A673 (cell line): Measurements from ENCODE around the gene LILRB1. TPM values are rescaled to one million over a fixed set of nuclear protein-coding genes. Genes with fewer than 3 reads are reported as not detected.

Experiments
- BruUV-seq: library from RNA; stranded (reverse); fragments of 400-500 nt; replicated peaks from 2 replicates; lab custom pipeline; 2021; lab: Mats Ljungman, UMichigan
- CTCF ChIA-PET: fragments of 300-600 bp; sonication (Branson Sonifier 250); formaldehyde crosslinking; loops from one replicate; lab custom pipeline; 2022; ENCODE audit warnings: antibody characterized with exemption; lab: Charles Lee
- POLR2A ChIA-PET: fragments of 300-600 bp; sonication (Branson Sonifier 250); formaldehyde crosslinking; loops from one replicate; lab custom pipeline; 2022; ENCODE audit warnings: antibody characterized with exemption; ENCODE audit not compliant: low non-redundant PET; lab: Charles Lee
- DNase-seq: peaks from one replicate; pipeline ENCODE4 v3.0.0-alpha.2; 2015; ENCODE audit warnings: low spot score
- H3K27ac ChIP-seq: fragments of 200-600 bp; sonication (generic); 2 replicates; pipeline ENCODE4 v1.5.1; 2016; ENCODE audit warnings: mixed run types, low read depth, mild to moderate bottlenecking, mixed read lengths, antibody characterized with exemption, low read length; ENCODE audit not compliant: poor library complexity, severe bottlenecking
- H3K27me3 ChIP-seq: fragments of 200-600 bp; sonication (generic); replicated peaks from 2 replicates; pipeline ENCODE4 v1.6.1; 2017; ENCODE audit warnings: mixed run types, low read depth, mild to moderate bottlenecking, mixed read lengths, antibody characterized with exemption, low read length; ENCODE audit not compliant: insufficient read depth, poor library complexity
- H3K36me3 ChIP-seq: fragments of 200-600 bp; sonication (generic); 2 replicates; pipeline ENCODE4 v1.6.1; 2016; ENCODE audit warnings: mixed run types, mild to moderate bottlenecking, mixed read lengths, antibody characterized with exemption, low read length; ENCODE audit not compliant: insufficient read depth, poor library complexity, severe bottlenecking
- H3K4me1 ChIP-seq: fragments of 200-600 bp; sonication (generic); 2 replicates; pipeline ENCODE4 v1.6.1; 2017; ENCODE audit warnings: mixed run types, mild to moderate bottlenecking, mixed read lengths, antibody characterized with exemption, low read length; ENCODE audit not compliant: insufficient read depth, poor library complexity, severe bottlenecking
- H3K4me3 ChIP-seq: fragments of 200-600 bp; sonication (generic); 2 replicates; pipeline ENCODE4 v1.5.1; 2016; ENCODE audit warnings: low read depth, mixed run types, mild to moderate bottlenecking, mixed read lengths, low read length; ENCODE audit not compliant: poor library complexity, severe bottlenecking
- H3K9me3 ChIP-seq: fragments of 200-600 bp; sonication (generic); 2 replicates; pipeline ENCODE4 v1.6.1; 2016; ENCODE audit warnings: mixed run types, low read depth, mild to moderate bottlenecking, mixed read lengths, antibody characterized with exemption, low read length; ENCODE audit not compliant: poor library complexity, severe bottlenecking
- EZH2 ChIP-seq: fragments of 200-600 bp; sonication (generic); IDR thresholded peaks from 2 replicates; pipeline ENCODE4 v1.6.1; 2017; ENCODE audit warnings: borderline replicate concordance, low read depth, mild to moderate bottlenecking, mixed read lengths, antibody characterized with exemption, low read length; ENCODE audit not compliant: poor library complexity, severe bottlenecking
- intact Hi-C: fragments of 100-400 bp; cut with micrococcal nuclease; formaldehyde crosslinking; loops from one replicate; pipeline ENCODE4 v1.10.0; 2022; ENCODE audit not compliant: unreplicated experiment
- total RNA-seq: library from RNA; stranded (reverse); gene quantifications from 2 replicates; pipeline ENCODE4 v1.2.3, GENCODE V29; 2021
- TF ChIP-seq, protein P1 (sequence below): fragments of 300-800, 200-600 bp; sonication (generic); conservative IDR thresholded peaks from 2 replicates; pipeline ENCODE4 v1.5.1; 2017; ENCODE audit warnings: low read depth, mild to moderate bottlenecking, antibody characterized with exemption, low read length, moderate library complexity, mixed read lengths

Gene LILRB1
- total RNA-seq, 1 experiment from 2014 or later: not detected

DNA sequence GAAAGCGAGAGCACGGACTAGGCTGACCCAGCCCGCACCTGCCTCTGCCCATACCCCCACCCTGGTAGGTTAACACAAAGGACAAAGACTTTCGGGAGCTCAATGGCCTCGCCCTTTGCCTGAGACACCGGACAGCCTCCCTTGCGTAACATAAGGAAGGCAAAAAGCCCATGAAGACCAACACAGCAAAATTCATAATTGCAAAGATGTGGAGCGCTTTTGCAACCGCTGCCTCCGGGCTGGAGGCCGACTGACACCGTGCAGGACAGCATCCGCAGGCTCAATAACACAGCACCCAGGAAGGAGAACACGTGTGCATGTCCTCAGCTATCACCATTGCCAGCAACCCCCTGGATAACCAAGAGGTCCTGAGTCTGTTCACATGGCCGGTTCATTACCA is 21.5 kb upstream of the LILRB1 start:
- CTCF ChIA-PET: no interaction called here
- no peaks in the 10 kb centered on the region for H3K4me1 ChIP-seq
- peaks cover 10% of the 10 kb centered on the region for H3K27me3 ChIP-seq
- H3K9me3 ChIP-seq: no peaks in the 10 kb centered on the region
- no peak for DNase-seq
- no peak for TF ChIP-seq EZH2
- TF ChIP-seq, protein P1, sequence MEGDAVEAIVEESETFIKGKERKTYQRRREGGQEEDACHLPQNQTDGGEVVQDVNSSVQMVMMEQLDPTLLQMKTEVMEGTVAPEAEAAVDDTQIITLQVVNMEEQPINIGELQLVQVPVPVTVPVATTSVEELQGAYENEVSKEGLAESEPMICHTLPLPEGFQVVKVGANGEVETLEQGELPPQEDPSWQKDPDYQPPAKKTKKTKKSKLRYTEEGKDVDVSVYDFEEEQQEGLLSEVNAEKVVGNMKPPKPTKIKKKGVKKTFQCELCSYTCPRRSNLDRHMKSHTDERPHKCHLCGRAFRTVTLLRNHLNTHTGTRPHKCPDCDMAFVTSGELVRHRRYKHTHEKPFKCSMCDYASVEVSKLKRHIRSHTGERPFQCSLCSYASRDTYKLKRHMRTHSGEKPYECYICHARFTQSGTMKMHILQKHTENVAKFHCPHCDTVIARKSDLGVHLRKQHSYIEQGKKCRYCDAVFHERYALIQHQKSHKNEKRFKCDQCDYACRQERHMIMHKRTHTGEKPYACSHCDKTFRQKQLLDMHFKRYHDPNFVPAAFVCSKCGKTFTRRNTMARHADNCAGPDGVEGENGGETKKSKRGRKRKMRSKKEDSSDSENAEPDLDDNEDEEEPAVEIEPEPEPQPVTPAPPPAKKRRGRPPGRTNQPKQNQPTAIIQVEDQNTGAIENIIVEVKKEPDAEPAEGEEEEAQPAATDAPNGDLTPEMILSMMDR: no peak
- POLR2A ChIA-PET: no interaction called here
- H3K4me3 ChIP-seq: no peak overlapping the region
- no TSS peak for BruUV-seq
- intact Hi-C loops: no loop called here
- H3K27ac ChIP-seq: no peak overlapping the region
- no peaks in the 10 kb centered on the region for H3K36me3 ChIP-seq

DNA sequence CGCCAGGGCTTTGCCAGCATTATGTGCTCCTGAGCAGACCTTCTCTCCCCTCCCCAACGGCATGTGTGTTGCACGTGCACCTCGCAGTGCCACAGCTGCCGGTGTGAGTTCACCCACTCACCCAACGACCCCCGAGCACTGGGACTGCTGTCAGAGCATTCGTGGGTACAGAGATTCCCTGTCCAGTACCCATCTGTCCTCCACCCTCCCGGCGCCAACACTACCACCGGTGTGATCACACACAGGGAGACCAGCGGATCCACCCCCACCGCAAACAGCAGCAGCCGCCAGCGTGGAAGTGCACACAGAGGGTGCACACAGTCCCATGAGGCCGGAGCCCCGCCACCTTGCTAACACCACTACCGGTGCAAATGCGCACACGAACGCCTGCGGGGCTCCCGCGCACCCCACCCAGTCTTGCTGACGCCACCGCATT is 20.9 kb upstream of the LILRB1 start:
- H3K4me1 ChIP-seq: no peaks in the 10 kb centered on the region
- no peak for TF ChIP-seq EZH2
- TF ChIP-seq, protein P1: no peak
- H3K9me3 ChIP-seq: no peaks in the 10 kb centered on the region
- no peak overlapping the region for H3K4me3 ChIP-seq
- BruUV-seq: no TSS peak
- ChIA-PET CTCF (no interaction called here), POLR2A (no interaction called here)
- H3K36me3 ChIP-seq: no peaks in the 10 kb centered on the region
- H3K27ac ChIP-seq: no peak overlapping the region
- intact Hi-C loops: no loop called here
- DNase-seq: no peak
- peaks cover 8% of the 10 kb centered on the region for H3K27me3 ChIP-seq

DNA sequence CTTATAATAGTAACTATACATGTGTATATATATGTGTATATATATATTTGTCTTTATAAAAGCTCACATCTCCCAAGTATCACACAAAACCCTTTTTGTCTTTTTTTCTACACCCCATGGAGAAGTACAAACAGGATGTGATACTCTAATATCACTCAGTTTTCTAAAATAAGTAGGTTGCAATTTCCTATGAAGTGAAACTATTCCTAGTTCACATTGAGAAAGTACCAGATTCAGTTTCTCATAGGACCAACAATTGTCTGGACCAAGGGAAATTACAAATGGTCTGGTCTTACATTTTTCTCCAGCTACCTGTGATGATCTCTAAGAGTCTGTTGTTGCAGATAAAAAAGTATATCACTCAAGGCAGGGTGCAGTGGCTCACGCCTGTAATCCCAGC is 17.9 kb upstream of the LILRB1 start:
- H3K27me3 ChIP-seq: no peaks in the 10 kb centered on the region
- no peaks in the 10 kb centered on the region for H3K36me3 ChIP-seq
- BruUV-seq: no TSS peak
- H3K27ac ChIP-seq: no peak overlapping the region
- DNase-seq: no peak
- H3K4me3 ChIP-seq: no peak overlapping the region
- no peak for TF ChIP-seq EZH2
- TF ChIP-seq, protein P1: no peak
- POLR2A ChIA-PET: no interaction called here
- intact Hi-C loops: no loop called here
- H3K9me3 ChIP-seq: no peaks in the 10 kb centered on the region
- CTCF ChIA-PET: no interaction called here
- H3K4me1 ChIP-seq: no peaks in the 10 kb centered on the region
